Glomerular visceral epithelial cell (primary cell): ENCODE results near the gene SERPINA4.

ENCODE experiments used
- DNase-seq: peaks from one replicate; pipeline ENCODE4 v3.0.0-alpha.2; 2016; ENCODE audit errors: extremely low spot score

Gene SERPINA4, protein sequence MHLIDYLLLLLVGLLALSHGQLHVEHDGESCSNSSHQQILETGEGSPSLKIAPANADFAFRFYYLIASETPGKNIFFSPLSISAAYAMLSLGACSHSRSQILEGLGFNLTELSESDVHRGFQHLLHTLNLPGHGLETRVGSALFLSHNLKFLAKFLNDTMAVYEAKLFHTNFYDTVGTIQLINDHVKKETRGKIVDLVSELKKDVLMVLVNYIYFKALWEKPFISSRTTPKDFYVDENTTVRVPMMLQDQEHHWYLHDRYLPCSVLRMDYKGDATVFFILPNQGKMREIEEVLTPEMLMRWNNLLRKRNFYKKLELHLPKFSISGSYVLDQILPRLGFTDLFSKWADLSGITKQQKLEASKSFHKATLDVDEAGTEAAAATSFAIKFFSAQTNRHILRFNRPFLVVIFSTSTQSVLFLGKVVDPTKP

GRCh38 chr14:94560751-94561655, at the start of gene SERPINA4:
Gene SERPINA4, plus strand, starts transcription at chr14:94561442. Its CDS starts 2,041 bp downstream, at chr14:94563483.
- no peak for DNase-seq

- DNase-seq, result no peak
These were observed 46.9 kb upstream of the SERPINA4 start for GRCh38 chr14:94514351-94514750.

DNA sequence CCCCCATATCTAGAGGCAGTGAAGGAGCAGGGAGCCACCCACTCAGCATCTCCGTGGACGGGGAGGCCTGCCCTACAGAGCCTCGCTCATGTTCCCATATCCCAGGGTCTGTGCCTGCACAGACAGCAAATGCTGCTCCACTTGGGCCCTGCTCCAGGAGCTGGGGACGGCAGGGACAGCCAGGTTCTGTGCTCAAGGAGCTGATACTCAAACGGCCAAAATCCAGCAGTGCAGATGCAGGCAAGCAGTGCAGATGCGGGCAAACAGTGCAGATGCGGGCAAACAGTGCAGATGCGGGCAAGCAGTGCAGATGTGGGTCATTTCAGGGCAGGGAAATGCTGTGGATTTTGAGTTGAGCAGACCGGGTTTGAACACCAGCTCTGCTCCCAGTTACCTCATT, 45.8 kb upstream of the SERPINA4 start:
- DNase-seq, result no peak

- no peak for DNase-seq
These were observed 45.4 kb upstream of the SERPINA4 start for GRCh38 chr14:94515856-94516255.

GRCh38 chr14:94517248-94517640, 44.0 kb upstream of the SERPINA4 start:
- DNase-seq, result no peak

DNA sequence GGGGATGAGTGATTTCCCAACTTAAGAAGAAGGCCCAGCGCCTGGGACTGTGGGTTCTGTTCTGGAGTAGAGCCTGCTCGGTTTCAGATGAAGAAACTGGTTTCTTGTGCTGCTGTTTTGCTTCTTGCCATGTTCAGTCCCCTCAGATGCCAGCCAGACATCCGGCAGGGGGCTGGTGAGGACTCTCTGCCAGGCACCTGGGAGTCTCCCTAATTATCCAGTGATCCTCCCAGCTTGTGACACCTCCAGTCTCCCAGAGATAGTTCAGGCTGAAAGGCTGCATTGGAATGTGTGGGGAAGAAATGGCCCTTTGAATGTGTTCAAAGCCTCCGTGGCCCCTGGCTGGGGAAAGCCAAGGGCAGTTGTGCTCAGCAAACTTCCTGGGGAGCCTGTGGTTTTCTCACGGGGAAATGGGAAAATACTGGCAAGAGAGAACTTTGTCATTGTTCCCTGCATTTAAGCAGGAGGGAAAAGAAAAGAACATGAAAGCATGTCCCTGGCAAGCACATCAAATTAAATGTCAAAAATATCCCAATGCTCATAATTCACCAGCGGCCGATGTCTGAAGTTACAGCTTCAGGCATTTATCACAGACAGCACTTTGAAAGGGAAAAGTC, 43.5 kb upstream of the SERPINA4 start:
- DNase-seq, result no peak

- no peak for DNase-seq
These were observed 39.7 kb upstream of the SERPINA4 start for GRCh38 chr14:94521375-94522114.

DNA sequence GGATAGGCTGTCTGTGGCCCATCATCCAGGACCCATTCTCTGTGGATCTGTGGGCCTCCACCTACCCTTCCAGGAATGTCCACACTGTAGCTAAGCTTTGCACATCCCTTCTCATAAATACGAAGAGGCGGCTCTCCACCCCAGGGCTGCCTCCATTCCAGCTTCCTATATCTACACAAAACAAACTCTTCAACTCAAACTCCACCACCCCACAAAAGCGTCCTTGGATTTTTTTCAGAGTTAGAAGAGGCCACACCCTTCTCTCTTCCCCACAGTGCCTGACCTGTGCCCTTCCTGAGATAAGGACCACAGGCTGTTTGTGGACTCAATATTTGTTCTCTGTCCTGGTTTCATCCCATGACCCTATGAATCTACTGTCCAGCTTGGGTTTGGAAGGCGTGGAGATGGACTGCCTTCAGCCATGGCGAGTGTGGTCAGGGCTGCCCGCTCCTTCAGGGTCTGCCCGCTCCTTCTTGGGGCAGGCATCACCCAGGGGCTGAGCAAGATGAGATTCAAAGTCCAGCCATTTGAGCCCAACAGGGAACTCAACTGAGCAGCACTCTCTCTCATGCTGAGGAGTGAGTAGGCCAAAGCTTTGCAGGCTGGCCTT, 39.0 kb upstream of the SERPINA4 start:
- no peak for DNase-seq

- no peak for DNase-seq
These were observed 38.0 kb upstream of the SERPINA4 start for GRCh38 chr14:94523265-94523664.

GRCh38 chr14:94524093-94524492, 37.1 kb upstream of the SERPINA4 start:
- DNase-seq, result no peak

DNA sequence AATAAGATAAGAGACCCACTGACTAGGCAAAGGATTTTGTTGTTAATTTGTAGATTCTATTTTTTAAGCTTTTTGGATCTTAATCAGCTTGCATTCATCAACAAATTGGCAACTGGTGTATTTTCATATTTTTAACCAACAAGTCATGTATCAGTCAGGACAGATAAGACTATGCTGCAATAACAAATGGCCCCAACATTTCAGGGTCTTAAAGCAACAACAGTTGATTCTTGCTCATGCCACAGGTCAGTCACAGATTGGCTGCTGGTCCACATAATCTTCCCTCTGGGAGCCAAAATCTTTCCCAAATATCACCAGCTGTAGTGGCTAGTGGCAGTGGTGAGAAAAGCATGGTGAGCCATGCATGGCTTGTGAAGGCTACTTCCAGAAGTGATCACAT, 30.1 kb upstream of the SERPINA4 start:
- no peak for DNase-seq

DNA sequence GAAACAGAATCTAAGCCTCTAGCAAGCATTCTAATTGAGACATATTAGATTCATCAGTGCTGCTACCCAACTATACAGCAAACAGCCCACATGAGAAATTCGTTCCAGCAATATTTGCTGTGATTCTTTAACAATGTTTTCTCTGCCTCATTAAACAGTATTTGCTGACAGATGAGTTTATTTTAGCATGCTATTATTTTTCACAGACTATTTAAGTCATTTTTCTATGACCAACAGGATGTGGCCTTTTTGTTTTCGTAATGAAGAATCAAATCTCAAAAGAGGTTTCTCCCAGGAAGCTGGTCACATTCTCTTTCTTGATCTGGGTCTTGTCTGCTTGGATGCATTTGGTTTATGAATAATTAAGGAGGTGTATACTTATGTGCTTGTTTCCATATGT, 28.8 kb upstream of the SERPINA4 start:
- DNase-seq, result no peak

DNA sequence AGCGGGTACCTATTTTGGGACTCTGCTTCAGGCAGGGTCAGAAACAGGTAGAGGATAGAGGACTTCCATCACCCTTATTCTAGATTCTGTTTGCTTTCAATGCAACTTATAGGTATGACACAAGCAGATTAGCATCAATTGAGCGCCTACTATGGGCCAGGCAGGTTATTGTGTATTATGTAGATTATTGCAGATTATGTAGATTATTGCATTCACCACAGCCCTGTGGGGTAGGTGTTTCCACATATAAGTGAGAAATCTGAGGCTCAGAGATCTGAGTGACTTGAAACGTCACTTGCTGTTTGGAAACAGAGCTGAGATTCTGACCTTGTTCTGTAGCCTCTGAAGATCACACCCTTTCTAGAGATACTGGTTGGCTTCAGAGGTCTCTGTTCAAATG, 25.7 kb upstream of the SERPINA4 start:
- DNase-seq, result no peak

GRCh38 chr14:94536836-94537235, 24.4 kb upstream of the SERPINA4 start:
- peak; percentile 5 for DNase-seq

DNA sequence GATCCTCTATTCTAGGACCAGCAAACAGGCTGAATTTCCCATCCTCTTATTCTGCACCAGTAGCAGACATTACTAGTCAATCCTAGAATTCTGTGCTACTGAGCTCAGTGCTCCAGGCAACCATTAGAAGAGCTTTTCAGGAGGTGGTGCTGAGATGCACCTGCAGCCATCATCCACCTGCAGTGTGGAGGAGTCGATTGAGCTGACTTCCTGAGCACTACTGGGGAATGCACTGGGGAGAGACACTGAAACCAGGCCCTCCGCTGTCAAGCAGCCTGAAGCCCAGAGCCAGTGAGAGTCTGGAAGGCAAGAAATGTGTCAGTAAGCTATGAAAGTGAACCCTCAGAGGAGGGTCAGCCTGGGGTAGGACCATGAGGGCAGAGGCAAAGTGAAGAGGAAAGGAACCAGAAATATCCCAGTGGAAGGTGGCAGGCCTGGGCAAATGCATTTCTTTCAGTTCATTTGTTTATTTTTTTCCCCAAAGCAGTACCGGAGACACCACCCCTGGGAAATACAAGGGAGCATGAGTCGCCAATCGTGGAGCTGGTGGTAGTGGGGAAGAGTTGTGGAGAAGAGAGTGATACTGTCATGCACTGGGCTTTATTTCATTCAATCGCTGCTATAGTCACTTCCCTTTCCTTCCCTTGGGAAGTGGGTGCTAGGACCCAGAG, 23.0 kb upstream of the SERPINA4 start:
- DNase-seq, result no peak

DNA sequence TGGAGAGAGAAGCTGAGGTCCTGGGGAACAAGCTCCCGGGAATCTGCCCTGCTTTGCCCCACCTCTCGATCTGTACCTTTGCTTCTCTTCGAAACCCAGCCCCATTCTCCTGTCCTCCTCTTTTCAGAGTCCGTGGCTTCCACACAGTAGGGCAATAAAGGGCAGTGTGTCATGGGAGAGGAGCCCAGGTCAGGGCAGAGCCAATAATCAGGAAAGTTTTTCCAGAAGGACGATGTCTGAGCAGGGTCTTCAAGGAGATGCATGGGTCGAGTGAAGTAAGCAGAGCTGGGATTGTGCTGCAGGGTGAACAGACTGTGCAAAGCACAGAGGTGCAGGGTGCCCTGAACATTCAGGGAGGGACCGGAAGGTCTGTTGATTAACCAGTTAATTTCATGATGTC, 22.1 kb upstream of the SERPINA4 start:
- no peak for DNase-seq

DNA sequence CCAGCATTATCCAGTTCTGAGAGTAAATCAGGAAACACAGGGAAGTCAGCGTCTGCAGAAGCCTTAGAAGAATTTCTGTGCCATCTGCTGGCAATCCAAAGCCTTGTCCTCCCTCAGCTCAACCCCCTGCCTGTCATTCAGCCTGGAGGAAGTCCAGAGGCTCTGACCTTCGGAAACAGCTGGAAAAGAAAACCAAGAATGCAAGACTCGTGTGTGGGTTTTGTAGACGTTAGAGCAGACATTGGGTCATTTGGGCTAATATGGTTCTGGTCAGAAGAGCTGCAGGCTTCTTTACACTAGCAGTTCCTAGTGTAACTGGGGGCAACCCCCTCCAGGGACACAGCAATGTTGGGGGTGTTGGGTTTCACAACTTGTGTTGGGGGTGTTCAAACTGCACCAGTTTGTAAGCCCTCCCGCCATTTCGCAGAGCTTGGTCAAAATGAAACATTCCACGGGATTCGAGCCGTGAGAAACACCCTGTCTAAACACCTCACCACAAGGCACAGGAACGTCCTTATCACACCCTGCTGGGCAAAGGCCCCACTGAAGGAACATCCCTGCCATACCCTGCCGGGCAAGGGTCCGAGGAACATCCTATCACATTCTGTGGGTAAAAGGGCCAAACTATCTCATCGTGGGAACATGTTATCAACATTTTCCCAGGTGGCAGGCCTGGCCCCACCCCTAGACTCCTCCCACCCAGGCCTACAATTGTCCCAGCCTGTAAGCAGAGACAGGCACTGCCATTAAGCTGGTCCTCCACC, 21.0 kb upstream of the SERPINA4 start:
- DNase-seq, result no peak

- no peak for DNase-seq
These were observed 19.8 kb upstream of the SERPINA4 start for GRCh38 chr14:94541234-94541975.

GRCh38 chr14:94542111-94542810, 19.0 kb upstream of the SERPINA4 start:
- DNase-seq, result no peak
